ENCODE data around the gene AGTPBP1.
A peak's percentile ranks its signal among the peaks of the same experiment; 100 is the strongest.

AGTPBP1 gene

DNA sequence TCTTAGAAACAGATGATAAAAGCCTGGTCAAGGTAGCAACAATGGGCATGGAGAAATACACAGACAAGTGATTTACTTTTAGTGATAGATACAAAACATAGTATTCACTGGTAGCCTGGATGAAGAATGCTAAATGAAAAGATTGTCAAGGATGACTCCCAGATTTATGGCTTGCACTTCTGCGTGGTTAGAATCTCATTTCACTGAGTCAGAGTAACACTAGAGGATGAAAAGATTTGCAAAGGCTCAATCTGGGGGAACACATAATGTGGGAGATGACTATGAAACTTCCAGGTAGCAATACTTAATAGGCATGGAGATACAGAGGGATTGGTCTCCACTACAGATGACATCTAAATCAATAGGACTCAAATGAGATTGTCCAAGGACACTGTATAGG, 38.4 kb downstream of the AGTPBP1 start:
- H3K4me3 ChIP-seq (replicated peaks; ENCODE audit: insufficient read depth, low read length), result no peak overlapping the region
- DNase-seq (ENCODE audit: low read depth in 1 of 2, low spot score in 1 of 2), result no peak
- no peak overlapping the region for H3K27ac ChIP-seq (replicated peaks)
- TF ChIP-seq GABPA (IDR thresholded peaks at IDR 0.05; ENCODE audit: low read depth) (no peak), POLR2AphosphoS5 (IDR thresholded peaks at IDR 0.05; ENCODE audit: low read depth) (no peak), SPI1 (IDR thresholded peaks at IDR 0.05; ENCODE audit: borderline replicate concordance, low read depth) (no peak)
- TF ChIP-seq, protein P1, sequence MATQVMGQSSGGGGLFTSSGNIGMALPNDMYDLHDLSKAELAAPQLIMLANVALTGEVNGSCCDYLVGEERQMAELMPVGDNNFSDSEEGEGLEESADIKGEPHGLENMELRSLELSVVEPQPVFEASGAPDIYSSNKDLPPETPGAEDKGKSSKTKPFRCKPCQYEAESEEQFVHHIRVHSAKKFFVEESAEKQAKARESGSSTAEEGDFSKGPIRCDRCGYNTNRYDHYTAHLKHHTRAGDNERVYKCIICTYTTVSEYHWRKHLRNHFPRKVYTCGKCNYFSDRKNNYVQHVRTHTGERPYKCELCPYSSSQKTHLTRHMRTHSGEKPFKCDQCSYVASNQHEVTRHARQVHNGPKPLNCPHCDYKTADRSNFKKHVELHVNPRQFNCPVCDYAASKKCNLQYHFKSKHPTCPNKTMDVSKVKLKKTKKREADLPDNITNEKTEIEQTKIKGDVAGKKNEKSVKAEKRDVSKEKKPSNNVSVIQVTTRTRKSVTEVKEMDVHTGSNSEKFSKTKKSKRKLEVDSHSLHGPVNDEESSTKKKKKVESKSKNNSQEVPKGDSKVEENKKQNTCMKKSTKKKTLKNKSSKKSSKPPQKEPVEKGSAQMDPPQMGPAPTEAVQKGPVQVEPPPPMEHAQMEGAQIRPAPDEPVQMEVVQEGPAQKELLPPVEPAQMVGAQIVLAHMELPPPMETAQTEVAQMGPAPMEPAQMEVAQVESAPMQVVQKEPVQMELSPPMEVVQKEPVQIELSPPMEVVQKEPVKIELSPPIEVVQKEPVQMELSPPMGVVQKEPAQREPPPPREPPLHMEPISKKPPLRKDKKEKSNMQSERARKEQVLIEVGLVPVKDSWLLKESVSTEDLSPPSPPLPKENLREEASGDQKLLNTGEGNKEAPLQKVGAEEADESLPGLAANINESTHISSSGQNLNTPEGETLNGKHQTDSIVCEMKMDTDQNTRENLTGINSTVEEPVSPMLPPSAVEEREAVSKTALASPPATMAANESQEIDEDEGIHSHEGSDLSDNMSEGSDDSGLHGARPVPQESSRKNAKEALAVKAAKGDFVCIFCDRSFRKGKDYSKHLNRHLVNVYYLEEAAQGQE (IDR thresholded peaks at IDR 0.05; ENCODE audit: insufficient replicate concordance, low read depth), result no peak
- TF ChIP-seq, protein P2, sequence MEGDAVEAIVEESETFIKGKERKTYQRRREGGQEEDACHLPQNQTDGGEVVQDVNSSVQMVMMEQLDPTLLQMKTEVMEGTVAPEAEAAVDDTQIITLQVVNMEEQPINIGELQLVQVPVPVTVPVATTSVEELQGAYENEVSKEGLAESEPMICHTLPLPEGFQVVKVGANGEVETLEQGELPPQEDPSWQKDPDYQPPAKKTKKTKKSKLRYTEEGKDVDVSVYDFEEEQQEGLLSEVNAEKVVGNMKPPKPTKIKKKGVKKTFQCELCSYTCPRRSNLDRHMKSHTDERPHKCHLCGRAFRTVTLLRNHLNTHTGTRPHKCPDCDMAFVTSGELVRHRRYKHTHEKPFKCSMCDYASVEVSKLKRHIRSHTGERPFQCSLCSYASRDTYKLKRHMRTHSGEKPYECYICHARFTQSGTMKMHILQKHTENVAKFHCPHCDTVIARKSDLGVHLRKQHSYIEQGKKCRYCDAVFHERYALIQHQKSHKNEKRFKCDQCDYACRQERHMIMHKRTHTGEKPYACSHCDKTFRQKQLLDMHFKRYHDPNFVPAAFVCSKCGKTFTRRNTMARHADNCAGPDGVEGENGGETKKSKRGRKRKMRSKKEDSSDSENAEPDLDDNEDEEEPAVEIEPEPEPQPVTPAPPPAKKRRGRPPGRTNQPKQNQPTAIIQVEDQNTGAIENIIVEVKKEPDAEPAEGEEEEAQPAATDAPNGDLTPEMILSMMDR (IDR thresholded peaks at IDR 0.05; ENCODE audit: insufficient read depth, low read length), result no peak
- no peaks in the 10 kb centered on the region for H3K27me3 ChIP-seq (ENCODE audit: insufficient read depth, poor library complexity, severe bottlenecking)

DNA sequence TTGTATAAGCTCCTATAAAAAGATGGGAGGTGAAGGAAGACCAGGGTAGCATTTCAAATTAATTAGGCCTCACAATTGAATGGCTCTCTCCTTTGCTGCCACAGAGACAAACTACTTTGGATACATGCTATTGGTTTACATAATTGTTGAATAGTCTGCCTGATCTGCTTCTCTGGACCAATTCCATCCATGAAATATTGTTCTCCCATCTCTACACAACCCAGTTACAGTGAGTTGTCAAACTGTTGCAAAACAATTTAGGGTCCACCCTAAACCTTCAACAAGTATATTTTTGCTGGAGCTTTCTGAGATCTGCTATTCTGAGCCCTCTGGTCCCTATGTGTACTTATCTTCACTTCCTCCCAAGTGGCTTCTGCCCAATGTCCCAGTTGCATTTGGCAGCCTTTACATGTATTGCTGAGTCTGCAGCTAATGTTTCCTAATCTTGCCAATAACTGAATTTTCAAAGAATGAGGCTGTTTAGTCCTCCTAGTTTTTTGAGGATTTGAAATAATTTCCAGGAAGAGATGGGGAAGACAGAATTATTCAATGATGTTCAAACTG, 38.9 kb downstream of the AGTPBP1 start:
- H3K4me3 ChIP-seq (replicated peaks; ENCODE audit: insufficient read depth, low read length), result no peak overlapping the region
- no peaks in the 10 kb centered on the region for H3K27me3 ChIP-seq (ENCODE audit: insufficient read depth, poor library complexity, severe bottlenecking)
- H3K27ac ChIP-seq (replicated peaks), result no peak overlapping the region
- peak in 1 of 2 experiments; percentile 47 for DNase-seq (ENCODE audit: low read depth in 1 of 2, low spot score in 1 of 2)
- peak; percentile 62; the same call in 1 of the 2 replicates for TF ChIP-seq SPI1 (IDR thresholded peaks at IDR 0.05; ENCODE audit: borderline replicate concordance, low read depth)
- TF ChIP-seq GABPA (IDR thresholded peaks at IDR 0.05; ENCODE audit: low read depth), result no peak

DNA sequence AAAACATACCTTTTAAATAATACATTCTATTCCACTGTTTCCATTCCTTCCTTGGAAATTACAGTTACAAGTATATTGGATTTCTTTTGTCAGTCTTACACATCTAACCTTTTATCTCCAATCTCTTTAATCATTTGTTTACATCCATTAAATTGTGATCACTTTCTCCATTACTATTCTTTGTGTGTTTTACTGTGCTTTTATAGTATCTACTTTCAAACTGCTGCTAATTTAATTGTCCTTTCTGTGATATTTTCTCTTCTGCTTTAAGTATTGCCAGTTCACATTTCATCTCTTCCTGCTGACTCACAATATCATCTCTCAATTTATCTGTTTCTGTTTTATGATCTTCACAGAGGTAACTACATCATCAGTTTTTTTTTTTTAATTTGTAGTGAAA, 39.6 kb downstream of the AGTPBP1 start:
- no peaks in the 10 kb centered on the region for H3K27me3 ChIP-seq (ENCODE audit: insufficient read depth, poor library complexity, severe bottlenecking)
- no peak for DNase-seq (ENCODE audit: low read depth in 1 of 2, low spot score in 1 of 2)
- no peak for TF ChIP-seq POLR2AphosphoS5 (IDR thresholded peaks at IDR 0.05; ENCODE audit: low read depth)
- TF ChIP-seq, protein P2 (IDR thresholded peaks at IDR 0.05; ENCODE audit: insufficient read depth, low read length), result no peak
- no peak for TF ChIP-seq GABPA (IDR thresholded peaks at IDR 0.05; ENCODE audit: low read depth)
- no peak for TF ChIP-seq SPI1 (IDR thresholded peaks at IDR 0.05; ENCODE audit: borderline replicate concordance, low read depth)
- TF ChIP-seq, protein P1 (IDR thresholded peaks at IDR 0.05; ENCODE audit: insufficient replicate concordance, low read depth), result no peak
- no peak overlapping the region for H3K27ac ChIP-seq (replicated peaks)
- H3K4me3 ChIP-seq (replicated peaks; ENCODE audit: insufficient read depth, low read length), result no peak overlapping the region

DNA sequence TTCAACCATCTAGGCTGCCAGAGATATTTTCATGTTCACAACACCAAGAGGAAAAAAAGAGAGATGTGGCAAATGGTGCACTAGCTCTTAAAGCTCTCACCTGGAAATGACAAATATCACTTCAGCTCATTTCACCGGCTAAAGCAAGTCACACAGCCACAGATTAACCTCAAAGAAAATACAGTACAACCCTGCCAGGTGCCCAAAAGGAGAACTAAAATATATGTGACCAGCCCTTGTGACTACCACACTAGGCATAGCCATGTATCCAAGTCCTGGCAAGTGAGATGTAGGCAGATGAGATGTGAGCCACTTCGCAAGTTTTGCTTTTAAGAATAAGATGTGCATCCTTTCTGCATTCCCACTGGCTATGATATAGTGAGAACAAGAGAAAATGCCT, 41.4 kb downstream of the AGTPBP1 start:
- peak in 1 of 2 experiments; percentile 53 for DNase-seq (ENCODE audit: low read depth in 1 of 2, low spot score in 1 of 2)
- TF ChIP-seq, protein P1 (IDR thresholded peaks at IDR 0.05; ENCODE audit: insufficient replicate concordance, low read depth), result no peak
- TF ChIP-seq GABPA (IDR thresholded peaks at IDR 0.05; ENCODE audit: low read depth) (no peak), POLR2AphosphoS5 (IDR thresholded peaks at IDR 0.05; ENCODE audit: low read depth) (no peak), SPI1 (IDR thresholded peaks at IDR 0.05; ENCODE audit: borderline replicate concordance, low read depth) (no peak)
- TF ChIP-seq, protein P2 (IDR thresholded peaks at IDR 0.05; ENCODE audit: insufficient read depth, low read length), result no peak
- no peaks in the 10 kb centered on the region for H3K27me3 ChIP-seq (ENCODE audit: insufficient read depth, poor library complexity, severe bottlenecking)
- H3K4me3 ChIP-seq (replicated peaks; ENCODE audit: insufficient read depth, low read length), result no peak overlapping the region
- H3K27ac ChIP-seq (replicated peaks), result no peak overlapping the region; the same call in 1 of the 2 replicates

Measured in HL-60 (cell line).